ENCODE data around the gene SHISAL1. TPM values are rescaled to one million over a fixed set of nuclear protein-coding genes. Genes with fewer than 3 reads are reported as not detected.
"Not testable (repeated sequence)": the region's sequence is repeated elsewhere in the genome, so short reads cannot be mapped to it uniquely, and the experiment has no call there.

The SHISAL1 gene
- total RNA-seq, 4 donors from 2014 or later, result 6.6 to 20.4 (median 12.4) TPM

DNA sequence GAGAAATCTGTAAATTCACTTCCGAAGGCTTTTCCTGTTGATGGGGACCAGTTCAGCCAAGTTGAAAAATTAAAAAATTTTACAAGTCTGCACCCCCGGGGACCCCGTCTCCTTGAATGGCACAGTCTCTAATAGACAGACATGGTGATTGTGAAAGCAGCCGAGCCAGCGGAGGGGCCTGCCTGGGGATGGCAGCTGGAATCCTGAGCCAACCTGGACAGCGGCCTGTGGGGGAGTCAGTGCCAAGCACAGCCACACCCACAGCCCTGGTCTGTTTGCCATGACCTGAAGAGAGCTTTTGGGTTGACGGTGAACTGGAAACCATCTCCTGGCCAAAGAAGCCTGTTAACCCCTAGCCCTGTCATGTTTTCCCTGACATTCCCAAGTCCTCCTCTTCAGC, 67.3 kb downstream of the SHISAL1 start:
- Histone ChIP-seq H3K9me3 (peaks cover 0 to 15% (median 13%) of the 10 kb centered on the region in 4 donors), H3K4me3 (no peak overlapping the region), H3K36me3 (peaks cover 0 to 4% (median 2%) of the 10 kb centered on the region in 4 donors), H3K4me1 (no peaks in the 10 kb centered on the region), H3K27ac (replicated peaks in 1 of 4) (no peak overlapping the region), H3K27me3 (peaks cover 0 to 5% (median 0%) of the 10 kb centered on the region in 4 donors)
- DNase-seq (ENCODE audit: extremely low spot score), result peak; percentile 81
- WGBS, result 86% methylated on average over 6 of the region's 7 CpGs
- TF ChIP-seq EP300 (IDR thresholded peaks at IDR 0.05) (no peak), POLR2A (IDR thresholded peaks at IDR 0.05; ENCODE audit: low read depth) (no peak), POLR2AphosphoS5 (IDR thresholded peaks at IDR 0.05) (no peak)
- TF ChIP-seq, protein P1, sequence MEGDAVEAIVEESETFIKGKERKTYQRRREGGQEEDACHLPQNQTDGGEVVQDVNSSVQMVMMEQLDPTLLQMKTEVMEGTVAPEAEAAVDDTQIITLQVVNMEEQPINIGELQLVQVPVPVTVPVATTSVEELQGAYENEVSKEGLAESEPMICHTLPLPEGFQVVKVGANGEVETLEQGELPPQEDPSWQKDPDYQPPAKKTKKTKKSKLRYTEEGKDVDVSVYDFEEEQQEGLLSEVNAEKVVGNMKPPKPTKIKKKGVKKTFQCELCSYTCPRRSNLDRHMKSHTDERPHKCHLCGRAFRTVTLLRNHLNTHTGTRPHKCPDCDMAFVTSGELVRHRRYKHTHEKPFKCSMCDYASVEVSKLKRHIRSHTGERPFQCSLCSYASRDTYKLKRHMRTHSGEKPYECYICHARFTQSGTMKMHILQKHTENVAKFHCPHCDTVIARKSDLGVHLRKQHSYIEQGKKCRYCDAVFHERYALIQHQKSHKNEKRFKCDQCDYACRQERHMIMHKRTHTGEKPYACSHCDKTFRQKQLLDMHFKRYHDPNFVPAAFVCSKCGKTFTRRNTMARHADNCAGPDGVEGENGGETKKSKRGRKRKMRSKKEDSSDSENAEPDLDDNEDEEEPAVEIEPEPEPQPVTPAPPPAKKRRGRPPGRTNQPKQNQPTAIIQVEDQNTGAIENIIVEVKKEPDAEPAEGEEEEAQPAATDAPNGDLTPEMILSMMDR (IDR thresholded peaks at IDR 0.05), result no peak
- intact Hi-C loops (cut with DNase I), result no loop called here

DNA sequence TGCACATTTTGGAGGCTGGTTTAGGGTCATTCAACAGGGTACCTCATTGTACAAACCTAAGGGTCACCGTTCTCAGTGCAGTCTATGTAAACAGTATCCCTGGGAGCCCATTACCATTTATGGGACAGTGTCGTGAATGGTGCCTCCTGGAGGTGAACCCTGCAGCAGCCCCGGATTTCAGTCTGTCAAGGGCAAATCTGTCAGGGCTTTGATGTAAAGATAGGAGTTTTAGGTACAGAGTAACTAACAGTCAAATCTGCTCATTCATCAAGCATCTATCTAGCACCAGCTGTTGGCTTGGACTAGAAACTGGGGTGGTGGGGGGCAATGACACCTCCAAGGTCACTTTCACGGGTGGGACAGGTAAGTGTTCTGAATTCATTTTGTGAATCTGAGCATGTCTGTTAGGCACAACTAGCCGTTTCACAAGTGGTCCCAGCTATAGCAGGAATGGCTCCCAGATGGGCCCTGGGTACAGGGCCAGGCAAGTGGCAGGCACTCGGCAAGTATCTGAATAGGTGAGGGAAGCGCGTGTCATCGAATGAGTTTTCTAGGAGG, 68.4 kb downstream of the SHISAL1 start:
- peak; percentile 60 for DNase-seq (ENCODE audit: extremely low spot score)
- no peak for TF ChIP-seq POLR2AphosphoS5 (IDR thresholded peaks at IDR 0.05)
- TF ChIP-seq EP300 (IDR thresholded peaks at IDR 0.05), result no peak
- TF ChIP-seq, protein P1 (IDR thresholded peaks at IDR 0.05), result no peak
- TF ChIP-seq POLR2A (IDR thresholded peaks at IDR 0.05; ENCODE audit: low read depth), result no peak
- WGBS, result 87% methylated on average over 8 of the region's 9 CpGs

DNA sequence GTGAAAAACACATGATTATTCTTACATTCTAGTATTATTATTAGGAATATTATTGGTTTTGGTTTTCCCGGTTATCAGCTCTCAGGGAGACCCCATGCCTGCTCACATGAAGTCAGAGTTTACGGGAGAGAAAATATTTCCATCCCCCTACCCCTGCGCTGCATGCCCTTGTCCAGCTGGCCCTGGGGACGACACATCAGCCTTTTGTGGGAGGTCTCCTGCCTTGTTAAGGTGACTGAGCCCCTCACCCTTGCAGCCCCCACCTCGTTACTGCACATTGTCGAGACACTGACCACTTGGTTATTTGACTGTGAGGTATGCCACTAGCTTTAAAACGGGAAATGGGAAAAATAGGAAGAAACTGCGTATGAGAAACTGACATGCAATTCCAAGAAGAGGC, 69.0 kb downstream of the SHISAL1 start:
- H3K36me3 ChIP-seq, result peaks cover 0 to 4% (median 2%) of the 10 kb centered on the region in 4 donors
- H3K9me3 ChIP-seq, result peaks cover 0 to 1% (median 0%) of the 10 kb centered on the region in 4 donors
- DNase-seq (ENCODE audit: extremely low spot score), result no peak
- peaks cover 0 to 5% (median 0%) of the 10 kb centered on the region in 4 donors for H3K27me3 ChIP-seq
- TF ChIP-seq POLR2A (IDR thresholded peaks at IDR 0.05; ENCODE audit: low read depth) (no peak), EP300 (IDR thresholded peaks at IDR 0.05) (no peak), POLR2AphosphoS5 (IDR thresholded peaks at IDR 0.05) (no peak)
- TF ChIP-seq, protein P1 (IDR thresholded peaks at IDR 0.05), result no peak
- intact Hi-C loops (cut with DNase I), result no loop called here
- H3K4me1 ChIP-seq, result no peaks in the 10 kb centered on the region
- no peak overlapping the region for H3K4me3 ChIP-seq
- no peak overlapping the region for H3K27ac ChIP-seq (replicated peaks in 1 of 4)
- 71% methylated on average over 8 of the region's 8 CpGs for WGBS

More for the DNA sequence above, 68.4 kb downstream of the SHISAL1 start:
- H3K4me3 ChIP-seq, result no peak overlapping the region
- H3K36me3 ChIP-seq, result peaks cover 0 to 4% (median 2%) of the 10 kb centered on the region in 4 donors
- H3K4me1 ChIP-seq, result no peaks in the 10 kb centered on the region
- H3K27me3 ChIP-seq, result peaks cover 0 to 5% (median 0%) of the 10 kb centered on the region in 4 donors
- H3K9me3 ChIP-seq, result peaks cover 0 to 7% (median 4%) of the 10 kb centered on the region in 4 donors
- no peak overlapping the region for H3K27ac ChIP-seq (replicated peaks in 1 of 4)
- intact Hi-C loops (cut with DNase I), result no loop called here

DNA sequence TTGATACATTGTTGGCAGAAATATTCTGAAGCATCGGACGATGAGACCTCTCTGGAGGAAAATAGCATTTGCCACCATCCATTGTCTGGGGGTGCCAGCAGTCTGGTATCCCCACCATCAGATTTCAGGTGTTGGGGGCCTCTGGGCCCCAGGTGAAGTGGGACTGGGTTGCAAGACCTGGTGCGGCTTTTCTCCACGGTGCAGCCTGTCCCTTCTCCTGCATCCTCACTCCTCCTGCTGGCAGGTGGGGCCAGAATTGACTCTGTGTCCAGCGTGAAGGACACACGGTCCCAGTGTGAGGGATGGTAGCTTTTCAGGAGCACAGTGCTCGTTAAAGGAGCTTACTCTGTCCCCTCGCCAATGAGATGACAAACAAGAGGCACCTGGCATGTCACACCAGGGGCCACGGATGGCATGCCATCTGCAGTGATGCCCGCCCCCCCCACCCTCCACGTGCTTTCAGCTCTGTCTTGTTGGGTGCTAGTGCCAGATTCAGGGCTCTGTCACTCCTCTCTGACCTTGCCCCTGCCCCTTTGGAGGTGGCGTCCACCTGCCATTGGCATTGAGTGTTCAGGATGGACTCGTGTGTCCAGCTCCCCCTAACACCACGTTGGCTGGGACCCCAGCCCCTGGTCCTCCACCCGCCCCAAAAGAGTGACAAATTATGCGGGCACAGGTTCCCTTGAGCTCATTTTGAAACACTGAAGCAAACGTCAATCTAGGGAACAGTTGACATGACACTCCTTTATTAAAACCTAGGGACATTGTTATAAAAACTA, 69.6 kb downstream of the SHISAL1 start:
- Histone ChIP-seq H3K27ac (replicated peaks in 1 of 4) (no peak overlapping the region), H3K36me3 (peaks cover 0 to 4% (median 1%) of the 10 kb centered on the region in 4 donors), H3K9me3 (peaks cover 0 to 4% (median under 1%) of the 10 kb centered on the region in 4 donors), H3K4me3 (no peak overlapping the region), H3K4me1 (no peaks in the 10 kb centered on the region), H3K27me3 (peaks cover 0 to 5% (median 0%) of the 10 kb centered on the region in 4 donors)
- DNase-seq (ENCODE audit: extremely low spot score), result peak; percentile 77
- intact Hi-C loops (cut with DNase I), result no loop called here
- TF ChIP-seq, protein P1 (IDR thresholded peaks at IDR 0.05), result no peak
- TF ChIP-seq POLR2AphosphoS5 (IDR thresholded peaks at IDR 0.05) (no peak), POLR2A (IDR thresholded peaks at IDR 0.05; ENCODE audit: low read depth) (no peak)
- 83% methylated on average over 15 of the region's 17 CpGs for WGBS

DNA sequence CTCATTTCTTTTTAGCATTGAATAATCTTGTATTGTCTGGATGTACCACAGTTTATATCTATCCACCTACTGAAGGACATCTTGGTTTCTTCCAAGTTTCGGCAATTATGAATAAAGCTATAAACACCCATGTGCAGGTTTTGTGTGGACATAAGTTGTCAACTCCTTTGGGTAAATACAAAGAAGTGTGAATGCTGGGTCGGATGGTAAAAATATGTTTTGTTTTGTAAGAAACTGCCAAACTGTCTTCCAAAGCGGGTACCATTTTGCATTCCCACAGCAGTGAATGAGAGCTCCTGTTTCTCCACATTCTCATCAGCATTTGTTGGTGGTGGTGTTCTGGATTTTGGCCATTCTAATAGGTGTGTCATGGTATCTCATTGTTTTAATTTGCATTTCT, 71.6 kb downstream of the SHISAL1 start:
- H3K27me3 ChIP-seq; H3K27ac ChIP-seq (replicated peaks in 1 of 4); intact Hi-C loops (cut with DNase I); H3K36me3 ChIP-seq; DNase-seq (ENCODE audit: extremely low spot score); H3K4me3 ChIP-seq; H3K4me1 ChIP-seq: not testable (repeated sequence)
- H3K9me3 ChIP-seq, result peaks cover 0 to 11% (median 6%) of the 10 kb centered on the region in 4 donors
- 90% methylated on average over 3 of the region's 3 CpGs for WGBS
